A673 (cell line): ENCODE results near the gene RAB8B.

Experiments
- EZH2 ChIP-seq: fragments of 200-600 bp; sonication (generic); IDR thresholded peaks from 2 replicates; pipeline ENCODE4 v1.6.1; 2017; ENCODE audit warnings: borderline replicate concordance, low read depth, mild to moderate bottlenecking, mixed read lengths, antibody characterized with exemption, low read length; ENCODE audit not compliant: poor library complexity, severe bottlenecking
- TF ChIP-seq, protein P1 (sequence below): fragments of 300-800, 200-600 bp; sonication (generic); conservative IDR thresholded peaks from 2 replicates; pipeline ENCODE4 v1.5.1; 2017; ENCODE audit warnings: low read depth, mild to moderate bottlenecking, antibody characterized with exemption, low read length, moderate library complexity, mixed read lengths

DNA sequence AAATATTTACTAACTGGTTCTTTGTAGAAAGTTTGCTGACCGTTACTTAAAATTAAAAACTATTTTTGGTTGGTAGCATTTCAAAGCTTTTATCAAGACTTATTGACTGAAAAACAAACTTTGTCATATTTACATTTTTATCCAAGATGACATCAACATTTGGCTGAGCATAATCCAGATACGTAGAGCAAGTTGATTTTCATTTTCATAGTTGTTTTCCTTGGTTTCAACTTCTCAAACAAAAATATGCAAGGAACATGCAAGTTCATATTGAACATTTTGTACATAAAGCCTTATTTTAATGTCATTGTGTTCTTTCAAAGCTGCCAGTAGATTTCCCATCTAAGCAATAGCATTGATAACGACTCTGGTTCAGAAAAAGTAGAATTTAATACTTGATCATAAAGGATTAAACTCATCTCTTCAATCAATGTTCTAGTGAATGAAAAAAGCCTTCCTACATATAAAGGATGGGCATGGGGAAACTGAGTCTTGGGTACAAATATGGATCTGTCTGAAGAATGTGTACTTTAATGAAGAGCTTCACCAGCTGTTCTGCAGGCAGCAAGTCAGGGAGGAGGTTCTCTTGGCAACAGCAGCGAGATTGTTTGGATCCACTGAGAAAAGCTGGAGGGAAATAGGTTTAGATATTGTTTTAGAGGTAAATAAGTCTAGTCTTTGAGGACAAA, 5.6 kb downstream of the RAB8B start:
- TF ChIP-seq, protein P1, sequence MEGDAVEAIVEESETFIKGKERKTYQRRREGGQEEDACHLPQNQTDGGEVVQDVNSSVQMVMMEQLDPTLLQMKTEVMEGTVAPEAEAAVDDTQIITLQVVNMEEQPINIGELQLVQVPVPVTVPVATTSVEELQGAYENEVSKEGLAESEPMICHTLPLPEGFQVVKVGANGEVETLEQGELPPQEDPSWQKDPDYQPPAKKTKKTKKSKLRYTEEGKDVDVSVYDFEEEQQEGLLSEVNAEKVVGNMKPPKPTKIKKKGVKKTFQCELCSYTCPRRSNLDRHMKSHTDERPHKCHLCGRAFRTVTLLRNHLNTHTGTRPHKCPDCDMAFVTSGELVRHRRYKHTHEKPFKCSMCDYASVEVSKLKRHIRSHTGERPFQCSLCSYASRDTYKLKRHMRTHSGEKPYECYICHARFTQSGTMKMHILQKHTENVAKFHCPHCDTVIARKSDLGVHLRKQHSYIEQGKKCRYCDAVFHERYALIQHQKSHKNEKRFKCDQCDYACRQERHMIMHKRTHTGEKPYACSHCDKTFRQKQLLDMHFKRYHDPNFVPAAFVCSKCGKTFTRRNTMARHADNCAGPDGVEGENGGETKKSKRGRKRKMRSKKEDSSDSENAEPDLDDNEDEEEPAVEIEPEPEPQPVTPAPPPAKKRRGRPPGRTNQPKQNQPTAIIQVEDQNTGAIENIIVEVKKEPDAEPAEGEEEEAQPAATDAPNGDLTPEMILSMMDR: no peak
- TF ChIP-seq EZH2: no peak
